Chondrocyte (in vitro differentiated cells): ENCODE measurements around the gene FAM151A. TPM values are rescaled to one million over a fixed set of nuclear protein-coding genes. Genes with fewer than 3 reads are reported as not detected.
A peak's percentile ranks its signal among the peaks of the same experiment; 100 is the strongest.

ENCODE experiments used
- DNase-seq: peaks from one replicate; pipeline ENCODE4 v3.0.0; 2021; ENCODE audit warnings: mixed read lengths, low spot score
- H3K27ac Mint-ChIP-seq: one replicate; pipeline ENCODE4 v1.8.0; 2021; ENCODE audit warnings: mild to moderate bottlenecking, moderate library complexity, mixed read lengths; ENCODE audit not compliant: unreplicated experiment
- H3K27me3 Mint-ChIP-seq: 2 replicates; pipeline ENCODE4 v1.8.0; 2021; ENCODE audit warnings: low read depth, mixed read lengths
- H3K36me3 Mint-ChIP-seq: 2 replicates; pipeline ENCODE4 v1.8.0; 2021; ENCODE audit warnings: low read depth, mixed read lengths
- H3K4me1 Mint-ChIP-seq: 2 replicates; pipeline ENCODE4 v1.8.0; 2021; ENCODE audit warnings: low read depth, mild to moderate bottlenecking, mixed read lengths
- H3K4me3 Mint-ChIP-seq: one replicate; pipeline ENCODE4 v1.8.0; 2021; ENCODE audit warnings: mild to moderate bottlenecking, moderate library complexity, mixed read lengths; ENCODE audit not compliant: unreplicated experiment
- H3K9me3 Mint-ChIP-seq: 2 replicates; pipeline ENCODE4 v1.8.0; 2021; ENCODE audit warnings: low read depth, mixed read lengths
- long read RNA-seq: library from polyadenylated mRNA; stranded (forward); transcript quantifications from one replicate; pipeline ENCODE4 v2.0.0, GENCODE V29; 2021
- total RNA-seq: library from RNA; stranded (reverse); gene quantifications from 3 replicates; pipeline ENCODE4 v1.2.1, GENCODE V29; 2021
- TF ChIP-seq, protein P1 (sequence below): fragments of 200-600 bp; sonication (generic); IDR thresholded peaks from 2 replicates; pipeline ENCODE4 v1.5.0; 2021; ENCODE audit warnings: antibody characterized with exemption, mild to moderate bottlenecking, moderate library complexity

Gene FAM151A
- total RNA-seq, result not detected in 3 replicates
- long read RNA-seq, result 0 reads

DNA sequence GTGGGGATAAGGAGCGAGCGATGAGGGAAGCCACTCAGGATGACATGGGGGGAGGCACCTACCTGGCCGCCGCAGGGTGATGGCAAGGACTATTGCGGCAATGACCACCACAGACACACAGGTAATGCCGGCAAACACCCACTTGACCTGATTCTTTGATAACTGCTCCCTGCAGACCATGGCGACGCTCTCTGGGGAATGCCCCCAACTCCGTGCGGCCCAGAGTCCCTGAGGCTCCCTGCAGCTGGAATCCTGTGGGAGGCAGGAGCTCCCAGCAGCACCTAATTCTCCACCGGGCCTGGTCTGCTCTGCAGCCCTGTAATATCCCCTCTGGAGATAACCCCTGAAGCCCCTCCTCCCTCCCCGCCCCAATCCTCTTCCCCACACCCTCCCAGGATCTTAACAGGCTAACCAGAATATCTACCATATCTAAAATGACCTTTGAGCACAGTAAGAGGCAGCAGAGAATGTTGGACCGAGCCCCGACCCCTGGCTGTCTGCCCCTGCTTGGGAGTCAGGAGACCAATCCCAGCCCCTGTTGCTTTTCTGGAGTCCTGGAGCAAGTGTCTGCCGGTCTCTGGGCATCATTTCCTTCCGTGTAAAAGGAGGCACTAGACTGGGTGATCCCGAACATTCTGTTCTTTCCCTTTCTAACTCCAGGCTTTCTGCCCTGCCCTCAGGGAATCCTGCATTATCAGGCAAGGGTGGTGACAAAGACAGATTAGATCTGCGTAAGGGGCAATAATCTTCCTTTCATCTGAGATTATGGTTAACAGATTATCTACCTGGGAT is at the start of gene FAM151A:
TSS of gene FAM151A (minus strand) at position 310 of the 792 bp plus-strand sequence. CDS start at position 180, 130 bp downstream.
- TF ChIP-seq, protein P1, sequence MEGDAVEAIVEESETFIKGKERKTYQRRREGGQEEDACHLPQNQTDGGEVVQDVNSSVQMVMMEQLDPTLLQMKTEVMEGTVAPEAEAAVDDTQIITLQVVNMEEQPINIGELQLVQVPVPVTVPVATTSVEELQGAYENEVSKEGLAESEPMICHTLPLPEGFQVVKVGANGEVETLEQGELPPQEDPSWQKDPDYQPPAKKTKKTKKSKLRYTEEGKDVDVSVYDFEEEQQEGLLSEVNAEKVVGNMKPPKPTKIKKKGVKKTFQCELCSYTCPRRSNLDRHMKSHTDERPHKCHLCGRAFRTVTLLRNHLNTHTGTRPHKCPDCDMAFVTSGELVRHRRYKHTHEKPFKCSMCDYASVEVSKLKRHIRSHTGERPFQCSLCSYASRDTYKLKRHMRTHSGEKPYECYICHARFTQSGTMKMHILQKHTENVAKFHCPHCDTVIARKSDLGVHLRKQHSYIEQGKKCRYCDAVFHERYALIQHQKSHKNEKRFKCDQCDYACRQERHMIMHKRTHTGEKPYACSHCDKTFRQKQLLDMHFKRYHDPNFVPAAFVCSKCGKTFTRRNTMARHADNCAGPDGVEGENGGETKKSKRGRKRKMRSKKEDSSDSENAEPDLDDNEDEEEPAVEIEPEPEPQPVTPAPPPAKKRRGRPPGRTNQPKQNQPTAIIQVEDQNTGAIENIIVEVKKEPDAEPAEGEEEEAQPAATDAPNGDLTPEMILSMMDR, result no peak
- H3K27ac Mint-ChIP-seq, result no peak within 1 kb of the TSS
- no peaks in the 10 kb centered on the region for H3K9me3 Mint-ChIP-seq
- H3K4me3 Mint-ChIP-seq, result no peak within 1 kb of the TSS
- no peaks in the 10 kb centered on the region for H3K4me1 Mint-ChIP-seq
- no peak for DNase-seq
- peaks cover 25% of the 10 kb centered on the region for H3K27me3 Mint-ChIP-seq
- H3K36me3 Mint-ChIP-seq, result no peaks in the 10 kb centered on the region

DNA sequence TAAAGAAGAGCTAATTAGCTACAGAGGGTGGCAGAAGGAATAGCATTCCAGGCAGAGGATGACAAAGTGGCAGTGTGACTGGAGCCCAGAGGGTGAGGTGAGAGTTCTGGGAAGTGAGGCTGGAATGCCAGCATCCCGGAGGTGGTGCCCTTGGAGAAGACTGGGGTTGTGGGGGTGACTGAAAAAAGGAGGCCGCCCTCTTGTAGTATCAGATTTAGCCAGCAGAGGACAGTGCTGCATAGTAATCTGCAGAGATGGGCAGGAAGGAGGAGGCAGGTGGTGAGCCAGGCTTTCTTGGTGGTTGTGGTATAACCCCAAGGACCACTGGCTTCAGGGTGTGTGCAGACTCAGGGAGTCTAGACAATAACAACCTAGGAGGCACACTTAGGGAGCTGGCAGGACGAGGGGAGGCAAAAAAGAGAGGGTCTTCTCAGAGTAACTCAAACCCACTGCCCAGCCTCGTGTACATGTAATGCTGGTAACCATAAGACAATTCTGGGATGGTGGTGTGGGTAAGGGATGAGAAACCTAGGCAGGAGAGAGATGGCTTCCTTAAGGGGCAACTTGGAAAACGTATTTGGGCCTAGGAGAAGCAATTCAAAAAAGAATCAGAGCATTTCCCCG is 48.8 kb upstream of the FAM151A start:
- Mint-ChIP-seq H3K4me1 (no peaks in the 10 kb centered on the region), H3K9me3 (no peaks in the 10 kb centered on the region), H3K27ac (no peak overlapping the region), H3K36me3 (no peaks in the 10 kb centered on the region), H3K4me3 (no peak overlapping the region), H3K27me3 (peaks cover 6% of the 10 kb centered on the region)
- TF ChIP-seq, protein P1, result peak; percentile 84
- DNase-seq, result no peak

DNA sequence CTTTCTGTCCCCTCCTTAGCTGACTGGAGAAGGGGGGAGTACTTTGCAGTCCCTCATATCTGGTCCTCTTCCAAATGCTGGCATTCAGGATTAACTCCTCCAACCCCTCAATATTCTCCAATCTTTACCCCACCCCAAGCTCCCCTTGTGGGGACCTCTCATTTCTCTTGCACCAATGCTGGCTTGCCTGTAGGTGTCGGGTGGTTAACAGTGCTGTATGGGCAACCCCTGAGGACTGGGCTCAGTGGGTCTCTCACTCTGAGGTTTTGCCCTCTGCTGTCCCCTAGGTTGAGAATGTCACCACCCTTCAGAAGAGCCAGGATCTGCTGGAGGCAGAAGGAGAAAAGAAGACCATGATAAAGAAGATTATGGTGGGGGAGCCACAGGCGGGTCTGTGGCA is 45.2 kb upstream of the FAM151A start:
- no peak for DNase-seq
- H3K27me3 Mint-ChIP-seq, result peaks cover 7% of the 10 kb centered on the region
- TF ChIP-seq, protein P1, result no peak
- H3K4me3 Mint-ChIP-seq, result no peak overlapping the region
- H3K36me3 Mint-ChIP-seq, result no peaks in the 10 kb centered on the region
- no peaks in the 10 kb centered on the region for H3K9me3 Mint-ChIP-seq
- no peaks in the 10 kb centered on the region for H3K4me1 Mint-ChIP-seq
- H3K27ac Mint-ChIP-seq, result no peak overlapping the region

DNA sequence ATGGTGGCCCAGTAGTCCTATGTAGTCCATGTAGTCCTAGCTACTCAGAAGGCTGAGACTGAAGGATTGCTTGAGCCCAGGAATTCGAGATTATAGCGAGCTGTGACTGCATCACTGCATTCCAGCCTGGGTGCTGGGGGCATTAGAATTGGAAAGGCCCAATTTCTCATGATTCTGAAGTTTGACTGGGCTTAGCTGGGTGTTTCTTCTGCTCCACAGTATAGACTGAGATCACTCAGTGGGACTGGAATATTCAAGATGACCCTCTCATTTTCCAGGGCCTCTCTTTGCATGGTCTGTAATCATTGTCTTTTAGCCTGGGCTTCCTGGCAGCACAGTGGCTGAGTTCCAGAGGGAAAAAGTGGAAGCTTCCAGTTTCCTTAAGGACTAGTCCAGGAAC is 44.5 kb upstream of the FAM151A start:
- TF ChIP-seq, protein P1, result no peak
- DNase-seq, result no peak
- Mint-ChIP-seq H3K36me3 (no peaks in the 10 kb centered on the region), H3K9me3 (no peaks in the 10 kb centered on the region), H3K27ac (no peak overlapping the region), H3K4me1 (no peaks in the 10 kb centered on the region), H3K27me3 (peaks cover 3% of the 10 kb centered on the region), H3K4me3 (no peak overlapping the region)

DNA sequence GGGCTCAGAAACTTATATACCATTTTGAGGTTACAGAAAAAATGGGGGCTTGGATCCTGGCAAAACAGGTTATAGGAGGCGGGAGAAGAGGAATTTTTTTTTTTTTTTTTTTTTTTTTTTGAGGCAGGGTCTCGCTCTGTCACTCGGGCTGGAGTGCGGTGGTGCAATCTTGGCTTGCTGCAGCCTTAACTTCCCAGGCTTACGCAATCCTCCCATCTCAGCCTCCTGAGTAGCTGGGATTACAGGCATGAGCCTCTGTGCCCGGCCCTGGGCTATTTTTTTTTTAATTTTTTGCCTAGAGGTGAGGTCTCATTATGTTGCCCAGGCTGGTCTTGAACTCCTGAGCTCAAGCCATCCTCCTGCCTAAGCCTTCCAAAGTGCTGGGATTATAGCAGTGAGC is 43.0 kb upstream of the FAM151A start:
- no peaks in the 10 kb centered on the region for H3K36me3 Mint-ChIP-seq
- H3K4me3 Mint-ChIP-seq, result no peak overlapping the region
- no peak for DNase-seq
- no peaks in the 10 kb centered on the region for H3K9me3 Mint-ChIP-seq
- no peaks in the 10 kb centered on the region for H3K4me1 Mint-ChIP-seq
- H3K27ac Mint-ChIP-seq, result no peak overlapping the region
- peaks cover 1% of the 10 kb centered on the region for H3K27me3 Mint-ChIP-seq
- TF ChIP-seq, protein P1, result no peak
